C4-2B (cell line): ENCODE results near the gene SLC39A11.

Source experiments
- ZFX ChIP-seq: fragments of 450-650 bp; IDR thresholded peaks from 2 replicates; pipeline ENCODE4 v1.6.1; 2017
- TF ChIP-seq, protein P1 (sequence below): fragments of 450-650 bp; conservative IDR thresholded peaks from 2 replicates; pipeline ENCODE4 v1.5.1; 2017; ENCODE audit warnings: mild to moderate bottlenecking

DNA sequence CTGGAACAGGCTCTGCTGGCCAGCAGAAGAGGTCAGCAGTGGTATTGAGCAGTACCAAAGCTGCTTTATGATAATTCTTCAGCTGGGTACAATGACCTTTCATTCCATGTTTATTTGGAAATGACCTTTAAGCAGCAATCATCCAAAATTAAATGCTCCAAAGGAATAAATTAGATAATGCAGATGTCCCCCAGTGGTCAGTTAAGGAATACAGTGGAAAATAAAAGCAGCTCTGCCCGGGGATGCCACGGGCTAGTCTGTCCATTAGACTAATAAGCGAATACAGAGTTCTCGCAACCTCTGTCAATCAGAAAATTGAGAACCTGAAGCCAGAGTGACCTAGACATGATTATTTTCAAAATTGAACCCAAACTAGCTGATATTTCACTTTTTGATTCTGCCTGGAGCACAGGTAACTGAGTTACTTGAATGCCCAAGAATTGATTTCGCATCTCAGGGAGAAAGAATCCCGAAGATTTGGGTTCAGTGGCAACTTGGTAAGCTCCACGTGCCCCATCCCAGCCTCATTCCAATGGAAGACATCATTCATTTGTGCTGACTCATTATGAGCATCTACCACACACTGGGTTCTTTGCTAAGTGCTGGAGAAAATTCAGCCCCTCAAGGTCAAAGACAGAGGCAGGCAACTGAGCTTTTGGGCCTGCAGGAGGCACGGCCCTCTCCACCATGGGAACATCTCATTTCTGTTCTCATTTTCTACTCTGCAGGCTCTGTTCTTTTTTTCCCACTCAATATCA is 34.4 kb upstream of the SLC39A11 start:
- TF ChIP-seq, protein P1, sequence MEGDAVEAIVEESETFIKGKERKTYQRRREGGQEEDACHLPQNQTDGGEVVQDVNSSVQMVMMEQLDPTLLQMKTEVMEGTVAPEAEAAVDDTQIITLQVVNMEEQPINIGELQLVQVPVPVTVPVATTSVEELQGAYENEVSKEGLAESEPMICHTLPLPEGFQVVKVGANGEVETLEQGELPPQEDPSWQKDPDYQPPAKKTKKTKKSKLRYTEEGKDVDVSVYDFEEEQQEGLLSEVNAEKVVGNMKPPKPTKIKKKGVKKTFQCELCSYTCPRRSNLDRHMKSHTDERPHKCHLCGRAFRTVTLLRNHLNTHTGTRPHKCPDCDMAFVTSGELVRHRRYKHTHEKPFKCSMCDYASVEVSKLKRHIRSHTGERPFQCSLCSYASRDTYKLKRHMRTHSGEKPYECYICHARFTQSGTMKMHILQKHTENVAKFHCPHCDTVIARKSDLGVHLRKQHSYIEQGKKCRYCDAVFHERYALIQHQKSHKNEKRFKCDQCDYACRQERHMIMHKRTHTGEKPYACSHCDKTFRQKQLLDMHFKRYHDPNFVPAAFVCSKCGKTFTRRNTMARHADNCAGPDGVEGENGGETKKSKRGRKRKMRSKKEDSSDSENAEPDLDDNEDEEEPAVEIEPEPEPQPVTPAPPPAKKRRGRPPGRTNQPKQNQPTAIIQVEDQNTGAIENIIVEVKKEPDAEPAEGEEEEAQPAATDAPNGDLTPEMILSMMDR: no peak; the same call in 1 of the 2 replicates
- TF ChIP-seq ZFX: no peak
